ENCODE measurements around the gene ARNT2.

Gene ARNT2

DNA sequence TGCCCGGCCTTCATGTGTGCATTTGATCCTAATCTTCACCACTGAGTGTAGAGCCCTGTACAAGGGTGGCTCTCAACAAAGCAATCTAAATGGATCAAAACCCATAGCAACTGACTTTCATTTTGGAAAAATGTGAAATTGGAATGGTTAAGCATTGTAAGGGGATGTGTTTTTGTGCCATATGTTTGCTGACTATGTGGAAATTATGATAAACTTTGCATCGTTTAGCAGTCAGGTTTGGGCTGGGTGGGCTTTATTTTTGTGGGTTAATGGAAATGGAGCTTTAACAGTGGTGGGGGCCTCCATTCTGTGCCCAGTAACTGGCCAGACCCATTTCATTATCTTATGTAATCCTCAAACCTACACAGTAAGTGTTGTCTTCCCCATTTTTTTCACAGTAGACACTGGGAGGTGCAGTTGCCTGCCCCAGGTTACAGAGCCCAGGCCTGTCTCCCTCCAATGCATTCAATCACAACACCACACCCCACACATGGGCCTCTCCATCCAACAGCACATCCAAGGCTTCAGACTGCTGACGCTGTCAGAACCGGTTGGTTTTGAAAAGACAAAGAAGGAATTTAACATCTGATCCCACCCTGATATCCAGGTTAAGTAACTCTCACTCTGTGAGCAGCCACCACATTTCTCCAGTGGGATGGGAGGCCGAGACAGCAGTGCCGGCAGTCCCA lies 154.6 kb downstream of the ARNT2 start:
- Histone ChIP-seq H3K36me3 (ENCODE audit: insufficient read depth) (no peaks in the 10 kb centered on the region), H3K27ac (no peak overlapping the region), H4K20me1 (ENCODE audit: insufficient read depth) (no peaks in the 10 kb centered on the region), H3K4me1 (ENCODE audit: low read depth, poor library complexity, severe bottlenecking) (no peaks in the 10 kb centered on the region), H3K9ac (no peak overlapping the region), H3K4me2 (no peak overlapping the region), H2AFZ (ENCODE audit: low read depth) (no peak overlapping the region), H3K4me3 (IDR thresholded peaks at IDR 0.05; ENCODE audit: insufficient read depth, low read depth, low read length) (no peak overlapping the region), H3K79me2 (ENCODE audit: insufficient read depth, low read depth) (no peaks in the 10 kb centered on the region), H3K27me3 (ENCODE audit: insufficient read depth, low read depth) (no peaks in the 10 kb centered on the region)
- TF ChIP-seq, protein P1, sequence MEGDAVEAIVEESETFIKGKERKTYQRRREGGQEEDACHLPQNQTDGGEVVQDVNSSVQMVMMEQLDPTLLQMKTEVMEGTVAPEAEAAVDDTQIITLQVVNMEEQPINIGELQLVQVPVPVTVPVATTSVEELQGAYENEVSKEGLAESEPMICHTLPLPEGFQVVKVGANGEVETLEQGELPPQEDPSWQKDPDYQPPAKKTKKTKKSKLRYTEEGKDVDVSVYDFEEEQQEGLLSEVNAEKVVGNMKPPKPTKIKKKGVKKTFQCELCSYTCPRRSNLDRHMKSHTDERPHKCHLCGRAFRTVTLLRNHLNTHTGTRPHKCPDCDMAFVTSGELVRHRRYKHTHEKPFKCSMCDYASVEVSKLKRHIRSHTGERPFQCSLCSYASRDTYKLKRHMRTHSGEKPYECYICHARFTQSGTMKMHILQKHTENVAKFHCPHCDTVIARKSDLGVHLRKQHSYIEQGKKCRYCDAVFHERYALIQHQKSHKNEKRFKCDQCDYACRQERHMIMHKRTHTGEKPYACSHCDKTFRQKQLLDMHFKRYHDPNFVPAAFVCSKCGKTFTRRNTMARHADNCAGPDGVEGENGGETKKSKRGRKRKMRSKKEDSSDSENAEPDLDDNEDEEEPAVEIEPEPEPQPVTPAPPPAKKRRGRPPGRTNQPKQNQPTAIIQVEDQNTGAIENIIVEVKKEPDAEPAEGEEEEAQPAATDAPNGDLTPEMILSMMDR (conservative IDR thresholded peaks at IDR 0.05; ENCODE audit: low read depth, low read length) = no peak

DNA sequence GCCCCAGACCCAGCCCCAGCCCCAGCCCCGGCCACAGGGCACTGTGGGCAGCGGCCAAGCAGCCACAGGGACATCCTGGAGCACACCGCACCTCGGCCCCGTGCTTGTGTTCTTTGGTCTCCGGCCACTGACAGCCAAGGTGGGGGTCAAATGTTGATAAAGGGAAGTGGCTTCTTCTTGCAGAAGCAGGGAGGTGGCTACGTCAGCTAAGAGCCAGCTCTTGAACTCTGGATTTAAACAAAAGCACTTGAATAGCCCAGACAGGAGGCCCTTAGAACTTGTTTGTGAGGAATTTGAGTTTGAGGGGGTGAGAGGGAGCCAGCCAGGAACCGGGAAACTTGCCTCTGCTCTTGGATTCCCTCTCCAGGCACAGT lies 155.1 kb downstream of the ARNT2 start:
- no peak overlapping the region for H3K4me2 ChIP-seq
- no peak overlapping the region for H3K9ac ChIP-seq
- H3K4me3 ChIP-seq (IDR thresholded peaks at IDR 0.05; ENCODE audit: insufficient read depth, low read depth, low read length) = no peak overlapping the region
- TF ChIP-seq, protein P1 (conservative IDR thresholded peaks at IDR 0.05; ENCODE audit: low read depth, low read length) = no peak
- no peaks in the 10 kb centered on the region for H4K20me1 ChIP-seq (ENCODE audit: insufficient read depth)
- no peaks in the 10 kb centered on the region for H3K4me1 ChIP-seq (ENCODE audit: low read depth, poor library complexity, severe bottlenecking)
- no peaks in the 10 kb centered on the region for H3K36me3 ChIP-seq (ENCODE audit: insufficient read depth)
- H3K27ac ChIP-seq = no peak overlapping the region
- H3K79me2 ChIP-seq (ENCODE audit: insufficient read depth, low read depth) = no peaks in the 10 kb centered on the region
- H3K27me3 ChIP-seq (ENCODE audit: insufficient read depth, low read depth) = no peaks in the 10 kb centered on the region
- H2AFZ ChIP-seq (ENCODE audit: low read depth) = no peak overlapping the region

DNA sequence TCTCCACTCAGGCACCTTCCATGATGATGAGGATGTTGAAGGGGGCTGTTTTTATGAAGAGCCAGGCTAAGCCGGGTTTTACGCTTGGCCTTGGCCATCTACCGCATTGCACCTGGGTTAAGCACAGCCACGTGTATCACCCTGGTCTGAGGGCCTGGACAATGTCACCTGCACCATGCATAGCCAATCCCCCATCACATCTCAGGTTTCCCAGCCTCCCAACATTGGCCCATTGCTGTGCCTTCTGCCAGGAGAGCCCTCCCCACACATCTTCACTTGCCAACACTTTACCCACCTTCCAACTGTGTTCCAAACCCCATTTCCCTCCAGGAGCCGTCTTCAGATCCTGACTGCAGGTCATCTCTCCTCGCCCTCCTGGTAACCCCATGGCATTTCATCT lies 155.6 kb downstream of the ARNT2 start:
- Histone ChIP-seq H4K20me1 (ENCODE audit: insufficient read depth) (no peaks in the 10 kb centered on the region), H3K27me3 (ENCODE audit: insufficient read depth, low read depth) (no peaks in the 10 kb centered on the region), H3K36me3 (ENCODE audit: insufficient read depth) (no peaks in the 10 kb centered on the region), H3K27ac (no peak overlapping the region), H3K4me3 (IDR thresholded peaks at IDR 0.05; ENCODE audit: insufficient read depth, low read depth, low read length) (no peak overlapping the region), H3K4me2 (no peak overlapping the region), H3K4me1 (ENCODE audit: low read depth, poor library complexity, severe bottlenecking) (no peaks in the 10 kb centered on the region), H3K9ac (no peak overlapping the region), H2AFZ (ENCODE audit: low read depth) (no peak overlapping the region), H3K79me2 (ENCODE audit: insufficient read depth, low read depth) (no peaks in the 10 kb centered on the region)
- TF ChIP-seq, protein P1 (conservative IDR thresholded peaks at IDR 0.05; ENCODE audit: low read depth, low read length) = no peak

DNA sequence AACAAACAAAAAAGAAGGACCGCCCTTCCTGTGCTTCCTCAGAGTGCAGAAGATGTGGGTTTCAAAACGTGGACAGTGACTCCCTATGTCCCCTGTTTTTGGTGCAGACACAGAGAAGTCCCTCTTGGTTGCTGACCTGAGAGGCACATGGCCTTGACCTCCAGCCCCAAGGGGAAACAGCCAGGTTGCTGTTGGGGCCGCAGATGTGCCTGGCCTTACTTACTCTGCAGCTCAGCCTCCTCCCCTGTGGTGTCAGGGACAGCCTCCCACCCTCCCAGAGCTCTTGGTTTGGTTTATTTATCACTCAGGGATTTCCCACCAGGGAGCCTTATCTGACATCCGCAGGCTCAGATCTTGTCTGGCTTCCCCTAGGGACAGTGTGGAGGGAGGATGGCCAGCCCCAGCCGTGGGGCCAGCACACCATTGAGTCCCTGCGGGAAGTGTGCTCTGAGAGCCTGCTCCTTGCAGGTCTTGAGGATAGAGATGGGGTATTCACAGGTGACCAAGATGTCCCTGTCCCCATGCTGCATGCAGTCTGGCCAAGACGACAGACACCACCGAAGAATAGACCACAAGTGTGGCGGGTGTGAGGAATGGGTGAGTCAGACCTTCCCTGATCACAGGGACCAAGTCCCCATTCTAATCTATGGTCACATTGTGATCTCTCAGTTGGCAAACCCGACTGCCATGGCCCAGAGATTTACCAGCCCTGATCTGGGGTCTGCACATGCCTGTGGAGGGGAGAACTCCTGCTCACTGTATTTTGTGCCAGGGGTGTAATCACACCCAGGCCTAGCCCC lies 156.6 kb downstream of the ARNT2 start:
- H3K36me3 ChIP-seq (ENCODE audit: insufficient read depth) = no peaks in the 10 kb centered on the region
- H3K79me2 ChIP-seq (ENCODE audit: insufficient read depth, low read depth) = no peaks in the 10 kb centered on the region
- no peak overlapping the region for H3K9ac ChIP-seq
- TF ChIP-seq, protein P1 (conservative IDR thresholded peaks at IDR 0.05; ENCODE audit: low read depth, low read length) = no peak
- no peak overlapping the region for H3K27ac ChIP-seq
- no peak overlapping the region for H3K4me3 ChIP-seq (IDR thresholded peaks at IDR 0.05; ENCODE audit: insufficient read depth, low read depth, low read length)
- H2AFZ ChIP-seq (ENCODE audit: low read depth) = no peak overlapping the region
- H4K20me1 ChIP-seq (ENCODE audit: insufficient read depth) = no peaks in the 10 kb centered on the region
- no peaks in the 10 kb centered on the region for H3K4me1 ChIP-seq (ENCODE audit: low read depth, poor library complexity, severe bottlenecking)
- no peaks in the 10 kb centered on the region for H3K27me3 ChIP-seq (ENCODE audit: insufficient read depth, low read depth)
- no peak overlapping the region for H3K4me2 ChIP-seq

Data from KMS-11 (cell line).